Measurements from ENCODE around the gene SOAT1. TPM values are rescaled to one million over a fixed set of nuclear protein-coding genes. Genes with fewer than 3 reads are reported as not detected.
A peak's percentile ranks its signal among the peaks of the same experiment; 100 is the strongest.
"Not testable (repeated sequence)": the region's sequence is repeated elsewhere in the genome, so short reads cannot be mapped to it uniquely, and the experiment has no call there.

SOAT1 gene
- 1 to 10 TPM in 1 of 2 donors, under 1 TPM in 1; 0.84 to 1.5 TPM for polyA plus RNA-seq

- Histone ChIP-seq H3K4me1 (ENCODE audit: control insufficient read depth in 2 of 2, insufficient read depth in 2 of 2, low read length in 1 of 2) (no peaks in the 10 kb centered on the region), H3K4me3 (ENCODE audit: low read depth in 1 of 2, low read length in 2 of 2) (peak within 1 kb of the TSS; percentile 73 to 81), H3K9me3 (ENCODE audit: control insufficient read depth in 2 of 2, insufficient read depth in 1 of 2, low read depth in 1 of 2, low read length in 1 of 2) (no peaks in the 10 kb centered on the region), H3K36me3 (ENCODE audit: control insufficient read depth in 2 of 2, insufficient read depth in 2 of 2, low read length in 1 of 2) (no peaks in the 10 kb centered on the region), H3K27me3 (ENCODE audit: control insufficient read depth in 1 of 2, insufficient read depth in 2 of 2, low read length in 2 of 2) (no peaks in the 10 kb centered on the region), H3K27ac (ENCODE audit: low read depth in 2 of 2, low read length in 1 of 2) (peak within 1 kb of the TSS; percentile 82 to 92)
- 0% methylated on average over 69 to 71 of the region's 71 CpGs for WGBS, 2 donors
Measured at GRCh38 chr1:179293340-179294327, at the start of gene SOAT1. Gene SOAT1, plus strand, starts transcription at chr1:179293797. Its CDS starts 8,888 bp downstream, at chr1:179302685.

GRCh38 chr1:179245426-179245825, 48.2 kb upstream of the SOAT1 start:
- H3K36me3 ChIP-seq (ENCODE audit: control insufficient read depth in 2 of 2, insufficient read depth in 2 of 2, low read length in 1 of 2); H3K27me3 ChIP-seq (ENCODE audit: control insufficient read depth in 1 of 2, insufficient read depth in 2 of 2, low read length in 2 of 2); H3K4me3 ChIP-seq (ENCODE audit: low read depth in 1 of 2, low read length in 2 of 2); H3K9me3 ChIP-seq (ENCODE audit: control insufficient read depth in 2 of 2, insufficient read depth in 1 of 2, low read depth in 1 of 2, low read length in 1 of 2); H3K27ac ChIP-seq (ENCODE audit: low read depth in 2 of 2, low read length in 1 of 2); H3K4me1 ChIP-seq (ENCODE audit: control insufficient read depth in 2 of 2, insufficient read depth in 2 of 2, low read length in 1 of 2): not testable (repeated sequence)
- 70 to 79% methylated on average over 2 of the region's 2 CpGs for WGBS, 2 donors

DNA sequence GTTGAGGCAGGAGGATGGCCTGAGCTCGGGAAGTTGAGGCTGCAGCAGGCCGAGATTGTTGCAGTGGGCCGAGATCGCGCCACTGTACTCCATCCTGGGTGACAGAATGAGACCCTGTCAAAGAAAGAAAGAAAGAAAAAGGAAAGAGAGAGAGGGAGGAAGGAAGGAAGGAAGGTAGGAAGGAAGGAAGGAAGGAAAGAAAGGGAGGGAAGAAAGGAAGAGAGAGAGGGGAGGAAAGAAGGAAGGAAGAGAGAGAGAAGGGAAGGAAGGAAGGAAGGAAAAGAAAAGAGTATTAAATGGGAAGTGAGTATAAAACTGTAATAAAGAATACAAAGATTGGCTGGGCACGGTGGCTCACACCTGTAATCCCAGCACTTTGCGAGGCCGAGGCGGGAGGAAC, 45.7 kb upstream of the SOAT1 start:
- Histone ChIP-seq H3K9me3 (ENCODE audit: control insufficient read depth in 2 of 2, insufficient read depth in 1 of 2, low read depth in 1 of 2, low read length in 1 of 2) (no peaks in the 10 kb centered on the region), H3K4me1 (ENCODE audit: control insufficient read depth in 2 of 2, insufficient read depth in 2 of 2, low read length in 1 of 2) (no peaks in the 10 kb centered on the region), H3K36me3 (ENCODE audit: control insufficient read depth in 2 of 2, insufficient read depth in 2 of 2, low read length in 1 of 2) (no peaks in the 10 kb centered on the region), H3K27me3 (ENCODE audit: control insufficient read depth in 1 of 2, insufficient read depth in 2 of 2, low read length in 2 of 2) (no peaks in the 10 kb centered on the region), H3K27ac (ENCODE audit: low read depth in 2 of 2, low read length in 1 of 2) (no peak overlapping the region), H3K4me3 (ENCODE audit: low read depth in 1 of 2, low read length in 2 of 2) (no peak overlapping the region)
- 82 to 86% methylated on average over 9 of the region's 9 CpGs for WGBS, 2 donors

DNA sequence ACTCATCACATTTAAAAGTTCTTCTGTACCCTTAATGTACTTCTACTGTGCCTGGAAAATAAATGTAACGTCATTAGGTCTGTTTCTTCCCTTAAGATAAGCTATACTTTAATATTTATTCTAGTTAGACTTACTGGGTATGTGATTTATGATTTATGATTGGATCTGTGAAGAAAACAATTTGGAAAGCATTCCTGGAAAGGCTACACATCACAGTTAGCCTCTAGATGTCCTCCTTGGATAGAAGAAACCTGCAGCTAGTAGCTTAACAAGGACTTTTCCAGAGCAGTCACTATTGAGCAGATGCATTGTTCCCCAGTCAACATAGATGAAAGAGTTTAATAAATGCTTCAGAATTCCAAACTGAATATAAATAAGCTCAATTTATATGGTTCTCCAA, 41.9 kb upstream of the SOAT1 start:
- H3K4me3 ChIP-seq (ENCODE audit: low read depth in 1 of 2, low read length in 2 of 2) = no peak overlapping the region

GRCh38 chr1:179252606-179253005, 41.0 kb upstream of the SOAT1 start:
- Histone ChIP-seq H3K36me3 (ENCODE audit: control insufficient read depth in 2 of 2, insufficient read depth in 2 of 2, low read length in 1 of 2) (no peaks in the 10 kb centered on the region), H3K27me3 (ENCODE audit: control insufficient read depth in 1 of 2, insufficient read depth in 2 of 2, low read length in 2 of 2) (no peaks in the 10 kb centered on the region), H3K4me3 (ENCODE audit: low read depth in 1 of 2, low read length in 2 of 2) (no peak overlapping the region), H3K27ac (ENCODE audit: low read depth in 2 of 2, low read length in 1 of 2) (no peak overlapping the region), H3K4me1 (ENCODE audit: control insufficient read depth in 2 of 2, insufficient read depth in 2 of 2, low read length in 1 of 2) (no peaks in the 10 kb centered on the region), H3K9me3 (ENCODE audit: control insufficient read depth in 2 of 2, insufficient read depth in 1 of 2, low read depth in 1 of 2, low read length in 1 of 2) (no peaks in the 10 kb centered on the region)
- 88 to 89% methylated on average over 4 of the region's 4 CpGs for WGBS, 2 donors

More for the DNA sequence above, 41.9 kb upstream of the SOAT1 start:
- no peaks in the 10 kb centered on the region for H3K27me3 ChIP-seq (ENCODE audit: control insufficient read depth in 1 of 2, insufficient read depth in 2 of 2, low read length in 2 of 2)
- H3K4me1 ChIP-seq (ENCODE audit: control insufficient read depth in 2 of 2, insufficient read depth in 2 of 2, low read length in 1 of 2) = no peaks in the 10 kb centered on the region
- H3K9me3 ChIP-seq (ENCODE audit: control insufficient read depth in 2 of 2, insufficient read depth in 1 of 2, low read depth in 1 of 2, low read length in 1 of 2) = no peaks in the 10 kb centered on the region
- H3K27ac ChIP-seq (ENCODE audit: low read depth in 2 of 2, low read length in 1 of 2) = no peak overlapping the region
- 0 to 30% methylated on average over 1 of the region's 1 CpG for WGBS, 2 donors
- H3K36me3 ChIP-seq (ENCODE audit: control insufficient read depth in 2 of 2, insufficient read depth in 2 of 2, low read length in 1 of 2) = no peaks in the 10 kb centered on the region

GRCh38 chr1:179253286-179253972, 40.2 kb upstream of the SOAT1 start:
- H3K4me1 ChIP-seq (ENCODE audit: control insufficient read depth in 2 of 2, insufficient read depth in 2 of 2, low read length in 1 of 2) = no peaks in the 10 kb centered on the region
- WGBS, 2 donors = 64 to 65% methylated on average over 8 of the region's 8 CpGs
- no peaks in the 10 kb centered on the region for H3K9me3 ChIP-seq (ENCODE audit: control insufficient read depth in 2 of 2, insufficient read depth in 1 of 2, low read depth in 1 of 2, low read length in 1 of 2)

GRCh38 chr1:179262183-179262582, 31.4 kb upstream of the SOAT1 start:
- H3K9me3 ChIP-seq (ENCODE audit: control insufficient read depth in 2 of 2, insufficient read depth in 1 of 2, low read depth in 1 of 2, low read length in 1 of 2) = no peaks in the 10 kb centered on the region
- H3K27me3 ChIP-seq (ENCODE audit: control insufficient read depth in 1 of 2, insufficient read depth in 2 of 2, low read length in 2 of 2) = no peaks in the 10 kb centered on the region
- no peaks in the 10 kb centered on the region for H3K36me3 ChIP-seq (ENCODE audit: control insufficient read depth in 2 of 2, insufficient read depth in 2 of 2, low read length in 1 of 2)
- 87 to 91% methylated on average over 1 of the region's 1 CpG for WGBS, 2 donors
- H3K4me3 ChIP-seq (ENCODE audit: low read depth in 1 of 2, low read length in 2 of 2) = no peak overlapping the region
- H3K27ac ChIP-seq (ENCODE audit: low read depth in 2 of 2, low read length in 1 of 2) = no peak overlapping the region
- no peaks in the 10 kb centered on the region for H3K4me1 ChIP-seq (ENCODE audit: control insufficient read depth in 2 of 2, insufficient read depth in 2 of 2, low read length in 1 of 2)

More at GRCh38 chr1:179253286-179253972, 40.2 kb upstream of the SOAT1 start:
- H3K27ac ChIP-seq (ENCODE audit: low read depth in 2 of 2, low read length in 1 of 2) = no peak overlapping the region
- no peaks in the 10 kb centered on the region for H3K27me3 ChIP-seq (ENCODE audit: control insufficient read depth in 1 of 2, insufficient read depth in 2 of 2, low read length in 2 of 2)
- H3K36me3 ChIP-seq (ENCODE audit: control insufficient read depth in 2 of 2, insufficient read depth in 2 of 2, low read length in 1 of 2) = no peaks in the 10 kb centered on the region
- H3K4me3 ChIP-seq (ENCODE audit: low read depth in 1 of 2, low read length in 2 of 2) = no peak overlapping the region

- Histone ChIP-seq H3K36me3 (ENCODE audit: control insufficient read depth in 2 of 2, insufficient read depth in 2 of 2, low read length in 1 of 2) (no peaks in the 10 kb centered on the region), H3K27ac (ENCODE audit: low read depth in 2 of 2, low read length in 1 of 2) (no peak overlapping the region), H3K9me3 (ENCODE audit: control insufficient read depth in 2 of 2, insufficient read depth in 1 of 2, low read depth in 1 of 2, low read length in 1 of 2) (no peaks in the 10 kb centered on the region), H3K4me1 (ENCODE audit: control insufficient read depth in 2 of 2, insufficient read depth in 2 of 2, low read length in 1 of 2) (no peaks in the 10 kb centered on the region), H3K27me3 (ENCODE audit: control insufficient read depth in 1 of 2, insufficient read depth in 2 of 2, low read length in 2 of 2) (no peaks in the 10 kb centered on the region), H3K4me3 (ENCODE audit: low read depth in 1 of 2, low read length in 2 of 2) (no peak overlapping the region)
Measured at GRCh38 chr1:179263121-179263520, 30.5 kb upstream of the SOAT1 start.

DNA sequence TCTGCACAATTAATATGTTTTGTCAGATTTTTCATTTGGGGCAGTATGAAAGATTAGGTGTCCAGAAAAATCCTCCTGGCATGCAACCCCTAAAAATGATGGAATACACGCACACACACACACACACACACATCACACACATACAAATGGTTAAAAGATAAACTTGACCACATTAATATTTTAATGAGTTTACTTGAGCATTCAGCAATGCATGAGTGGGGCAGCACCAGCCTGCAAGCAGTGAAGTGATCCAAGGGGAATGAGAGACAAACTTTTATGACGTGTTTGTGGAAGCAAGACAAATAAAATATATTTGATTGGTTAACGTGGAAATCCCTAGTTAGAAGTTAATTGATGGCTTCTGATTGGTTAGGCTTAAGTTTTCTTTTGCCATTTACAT, 29.1 kb upstream of the SOAT1 start:
- Histone ChIP-seq H3K36me3 (ENCODE audit: control insufficient read depth in 2 of 2, insufficient read depth in 2 of 2, low read length in 1 of 2) (no peaks in the 10 kb centered on the region), H3K4me1 (ENCODE audit: control insufficient read depth in 2 of 2, insufficient read depth in 2 of 2, low read length in 1 of 2) (no peaks in the 10 kb centered on the region)
- 44 to 52% methylated on average over 3 of the region's 3 CpGs for WGBS, 2 donors

More for the DNA sequence above, 29.1 kb upstream of the SOAT1 start:
- H3K4me3 ChIP-seq (ENCODE audit: low read depth in 1 of 2, low read length in 2 of 2) = no peak overlapping the region
- no peaks in the 10 kb centered on the region for H3K27me3 ChIP-seq (ENCODE audit: control insufficient read depth in 1 of 2, insufficient read depth in 2 of 2, low read length in 2 of 2)
- no peaks in the 10 kb centered on the region for H3K9me3 ChIP-seq (ENCODE audit: control insufficient read depth in 2 of 2, insufficient read depth in 1 of 2, low read depth in 1 of 2, low read length in 1 of 2)
- no peak overlapping the region for H3K27ac ChIP-seq (ENCODE audit: low read depth in 2 of 2, low read length in 1 of 2)
